Measurements from ENCODE around the gene POLA2.

POLA2 gene

DNA sequence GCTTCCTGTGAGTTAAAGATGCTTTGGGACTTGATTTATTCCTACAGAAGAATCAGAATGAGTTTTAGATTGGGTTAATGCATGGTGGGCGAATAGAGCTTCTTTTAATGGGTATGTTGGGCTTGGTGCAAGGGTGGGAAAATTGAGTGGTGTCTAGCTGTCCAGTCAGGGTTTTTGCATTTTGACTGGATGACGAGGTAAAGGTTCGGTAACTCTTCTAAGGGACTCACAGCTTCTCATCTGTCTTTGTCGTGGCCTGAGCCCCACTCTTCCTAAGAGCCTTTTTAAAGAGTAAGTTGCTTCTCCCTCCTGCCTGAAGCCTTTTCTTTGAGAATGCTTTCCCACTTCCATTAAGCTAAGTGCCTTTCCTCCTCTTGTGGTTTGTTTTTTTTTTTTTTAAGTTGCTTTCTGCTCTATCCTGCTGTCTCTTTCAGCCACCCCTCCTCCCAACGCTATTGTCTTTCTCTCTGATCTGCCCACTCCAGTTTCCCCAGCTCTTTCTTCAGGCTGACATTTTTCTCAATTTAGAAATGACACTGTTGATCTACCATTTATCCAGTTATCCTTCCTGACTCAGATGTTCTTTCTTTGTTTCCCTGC, 73.0 kb downstream of the POLA2 start:
- DNase-seq (ENCODE audit: low spot score) = no peak

DNA sequence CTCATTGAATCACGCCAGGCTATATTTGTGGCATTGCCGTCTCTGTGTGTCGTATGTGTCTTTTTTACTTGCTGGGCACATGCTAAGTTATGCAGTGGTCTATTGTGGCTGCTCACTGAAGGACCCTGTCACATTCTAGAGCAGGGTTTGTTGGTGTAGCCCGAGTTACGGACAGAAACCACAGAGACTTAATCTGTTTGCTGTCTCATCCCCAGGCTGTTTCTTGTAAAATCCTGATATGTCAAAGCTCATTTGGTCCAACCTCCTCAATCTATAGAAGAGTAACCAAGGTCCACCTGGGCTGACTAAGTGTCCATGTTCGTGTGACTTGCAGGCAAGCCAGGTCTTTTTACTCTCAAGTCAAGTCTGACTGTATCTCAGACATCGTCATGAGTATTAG, 76.9 kb downstream of the POLA2 start:
- no peak for DNase-seq (ENCODE audit: low spot score)

DNA sequence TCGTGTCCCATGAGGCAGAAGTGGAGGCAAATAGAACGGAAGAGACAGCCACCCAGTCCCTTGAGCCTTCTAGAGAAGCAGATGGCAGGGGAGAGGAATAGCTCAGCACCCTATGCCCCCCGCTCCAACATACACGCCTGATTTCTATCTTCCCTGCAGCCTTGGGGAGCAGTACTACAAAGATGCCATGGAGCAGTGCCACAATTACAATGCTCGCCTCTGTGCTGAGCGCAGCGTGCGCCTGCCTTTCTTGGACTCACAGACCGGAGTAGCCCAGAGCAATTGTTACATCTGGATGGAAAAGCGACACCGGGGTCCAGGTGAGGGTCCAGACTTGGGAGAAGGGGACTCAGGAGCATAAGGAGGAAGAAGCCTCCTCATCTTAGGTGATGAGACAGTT, 78.5 kb downstream of the POLA2 start:
- DNase-seq (ENCODE audit: low spot score) = no peak

DNA sequence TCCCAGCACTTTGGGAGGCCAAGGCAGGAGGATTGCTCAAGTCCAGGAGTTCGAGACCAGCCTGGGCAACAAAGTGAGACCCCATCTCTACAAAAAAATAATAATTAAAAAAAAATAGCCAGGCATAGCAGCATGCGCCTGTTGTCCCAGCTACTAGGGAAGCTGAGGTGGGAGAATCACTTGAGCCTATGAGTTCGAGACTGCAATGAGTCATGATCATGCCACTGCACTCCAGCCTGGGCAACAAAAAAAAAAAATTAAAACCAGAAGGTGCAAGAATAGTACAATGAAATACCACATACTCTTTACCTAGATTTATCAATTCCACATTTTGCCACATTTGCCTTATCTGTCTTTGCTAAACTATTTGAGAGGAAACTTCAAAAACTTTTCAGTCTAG, 80.1 kb downstream of the POLA2 start:
- DNase-seq (ENCODE audit: low spot score) = no peak
